ENCODE results near the gene SUGP1.

GRCh38 chr19:19276386-19276785, 43.9 kb downstream of the SUGP1 start:
- TF ChIP-seq CTCF (IDR thresholded peaks at IDR 0.05) (no peak), POLR2AphosphoS5 (IDR thresholded peaks at IDR 0.05) (no peak), POLR2A (IDR thresholded peaks at IDR 0.05) (no peak)
